GM21360 (cell line): ENCODE measurements around the gene RSAD1.

Source experiments
- ATAC-seq: cut with Tn5 transposase; IDR thresholded peaks from one replicate; pipeline ENCODE4 v1.9.1; 2021; ENCODE audit warnings: mild to moderate bottlenecking, moderate library complexity; ENCODE audit not compliant: unreplicated experiment

RSAD1 gene

GRCh38 chr17:50488880-50489279 is 10.2 kb downstream of the RSAD1 start:
- no peak for ATAC-seq

GRCh38 chr17:50491505-50491904 is 12.8 kb downstream of the RSAD1 start:
- no peak for ATAC-seq

- no peak for ATAC-seq
These were observed 13.6 kb downstream of the RSAD1 start for GRCh38 chr17:50492214-50492613.

GRCh38 chr17:50493744-50494143 is 15.1 kb downstream of the RSAD1 start:
- ATAC-seq, result no peak

GRCh38 chr17:50495217-50495823 is 16.7 kb downstream of the RSAD1 start:
- ATAC-seq, result no peak

GRCh38 chr17:50495918-50496317 is 17.3 kb downstream of the RSAD1 start:
- ATAC-seq, result no peak

- no peak for ATAC-seq
These were observed 19.6 kb downstream of the RSAD1 start for GRCh38 chr17:50498021-50498874.

GRCh38 chr17:50499270-50499669 is 20.6 kb downstream of the RSAD1 start:
- no peak for ATAC-seq

- no peak for ATAC-seq
These were observed 21.1 kb downstream of the RSAD1 start for GRCh38 chr17:50499721-50500120.

GRCh38 chr17:50501054-50501453 is 22.4 kb downstream of the RSAD1 start:
- no peak for ATAC-seq

GRCh38 chr17:50502301-50502990 is 23.8 kb downstream of the RSAD1 start:
- ATAC-seq, result no peak

GRCh38 chr17:50505591-50506130 is 27.0 kb downstream of the RSAD1 start:
- no peak for ATAC-seq

GRCh38 chr17:50506298-50506697 is 27.6 kb downstream of the RSAD1 start:
- no peak for ATAC-seq

GRCh38 chr17:50507871-50508572 is 29.4 kb downstream of the RSAD1 start, which contains the start of gene MYCBPAP:
Gene MYCBPAP (plus strand): TSS chr17:50508439. CDS start chr17:50508675, 236 bp downstream.
- no peak for ATAC-seq

GRCh38 chr17:50508573-50509460 is 30.2 kb downstream of the RSAD1 start:
- ATAC-seq, result no peak

- ATAC-seq, result no peak
These were observed 32.4 kb downstream of the RSAD1 start for GRCh38 chr17:50511058-50511457.

- ATAC-seq, result no peak
These were observed 34.8 kb downstream of the RSAD1 start for GRCh38 chr17:50513495-50513894.

- no peak for ATAC-seq
These were observed 35.7 kb downstream of the RSAD1 start for GRCh38 chr17:50514388-50514787.

- no peak for ATAC-seq
These were observed 36.5 kb downstream of the RSAD1 start for GRCh38 chr17:50514936-50515702.
